GM08714 (cell line): ENCODE data around the gene ZGRF1.
A peak's percentile ranks its signal among the peaks of the same experiment; 100 is the strongest.

Experiments used
- H3K4me3 ChIP-seq: fragments of 200-500 bp; sonication (Bioruptor generic); 2 replicates; pipeline ENCODE4 v1.5.1; 2014; ENCODE audit warnings: mild to moderate bottlenecking, low read length, inconsistent platforms
- ZNF274 ChIP-seq: IDR thresholded peaks from 2 replicates; pipeline ENCODE4 v1.6.1; 2012; ENCODE audit warnings: mild to moderate bottlenecking, low read depth, low read length

Gene ZGRF1

DNA sequence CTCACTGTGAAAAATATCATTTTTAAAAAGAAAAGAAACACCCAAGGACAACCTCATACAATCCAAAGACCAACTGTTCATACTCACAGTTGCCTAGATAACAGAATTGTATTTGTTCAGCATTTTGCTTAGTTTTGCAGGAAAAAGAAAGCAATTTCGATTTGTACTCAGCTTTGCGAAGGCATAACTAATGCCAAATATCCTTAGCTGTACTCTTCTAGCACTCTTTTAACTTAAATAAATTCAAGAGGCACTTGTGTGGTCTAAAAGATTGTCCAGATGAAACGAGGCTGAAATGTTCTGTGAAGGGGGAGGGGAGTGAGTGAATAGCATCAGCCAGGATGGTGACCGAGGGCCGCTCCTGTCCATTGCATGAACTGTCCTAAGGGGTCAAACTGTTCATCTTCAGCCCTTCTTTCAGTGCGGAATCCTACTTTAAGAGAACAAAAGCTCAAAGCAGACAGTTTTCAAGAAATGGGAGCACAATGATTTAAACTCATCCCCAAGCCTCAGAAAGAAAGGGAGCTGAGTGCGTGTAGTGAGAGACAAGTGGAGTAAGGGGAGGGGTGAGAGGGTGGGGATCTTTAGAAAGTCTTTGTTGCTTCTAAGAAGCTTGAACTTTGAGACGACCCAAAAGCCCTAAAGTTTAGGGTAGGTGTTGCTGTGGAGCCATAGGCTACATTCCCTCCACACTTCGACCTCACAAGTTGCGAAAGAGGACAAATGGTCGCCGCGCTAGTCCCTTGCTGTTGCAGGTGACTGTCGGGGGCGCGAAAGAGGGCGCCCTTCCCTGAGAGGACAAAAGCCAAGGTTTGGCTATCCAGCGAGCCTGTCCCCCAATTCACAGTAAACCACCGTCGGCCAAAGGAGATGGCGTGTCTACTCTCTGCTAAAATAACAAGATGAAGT lies 116.8 kb downstream of the ZGRF1 start:
- TF ChIP-seq ZNF274: no peak
- H3K4me3 ChIP-seq: peak overlapping the region; percentile 37; the same call in 1 of the 2 replicates

- no peak for TF ChIP-seq ZNF274
- H3K4me3 ChIP-seq: no peak overlapping the region
Measured at GRCh38 chr4:112518675-112519074, 118.0 kb downstream of the ZGRF1 start.

DNA sequence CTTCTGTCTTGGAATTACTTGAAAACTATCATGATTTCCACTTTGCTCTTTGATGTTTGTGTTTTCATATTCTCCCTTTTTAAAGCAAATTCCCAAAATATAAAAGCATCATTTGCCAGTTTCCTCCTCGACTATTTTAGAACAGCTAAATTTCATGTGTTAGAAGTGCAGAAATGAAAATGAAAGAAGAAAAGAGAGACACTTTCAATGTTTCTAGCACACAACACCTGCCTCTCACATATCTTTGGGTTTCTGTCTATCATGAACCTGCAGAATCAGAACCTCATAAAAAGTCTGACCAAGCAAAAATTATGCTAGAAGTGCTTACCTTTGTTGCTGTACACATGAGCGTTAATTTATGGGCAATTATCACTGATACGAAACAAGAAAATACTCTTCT lies 118.8 kb downstream of the ZGRF1 start:
- H3K4me3 ChIP-seq: peak overlapping the region; percentile 58; the same call in 1 of the 2 replicates
- no peak for TF ChIP-seq ZNF274

- no peak for TF ChIP-seq ZNF274
- H3K4me3 ChIP-seq: peak overlapping the region; percentile 58
Measured at GRCh38 chr4:112517067-112517634, 119.6 kb downstream of the ZGRF1 start.

- H3K4me3 ChIP-seq: peak overlapping the region; percentile 58; the same call in 1 of the 2 replicates
- no peak for TF ChIP-seq ZNF274
Measured at GRCh38 chr4:112516471-112517066, 120.1 kb downstream of the ZGRF1 start.

GRCh38 chr4:112516066-112516470 lies 120.6 kb downstream of the ZGRF1 start, which contains the start of gene NEUROG2:
NEUROG2 (minus strand) TSS chr4:112516180; CDS start chr4:112515475, 705 bp downstream.
- TF ChIP-seq ZNF274: no peak
- H3K4me3 ChIP-seq: peak within 1 kb of the TSS; percentile 58

GRCh38 chr4:112515198-112516065 lies 121.3 kb downstream of the ZGRF1 start:
- peak overlapping the region; percentile 58 for H3K4me3 ChIP-seq
- no peak for TF ChIP-seq ZNF274

- H3K4me3 ChIP-seq: peak overlapping the region; percentile 58
- no peak for TF ChIP-seq ZNF274
Measured at GRCh38 chr4:112514647-112515197, 122.0 kb downstream of the ZGRF1 start.

DNA sequence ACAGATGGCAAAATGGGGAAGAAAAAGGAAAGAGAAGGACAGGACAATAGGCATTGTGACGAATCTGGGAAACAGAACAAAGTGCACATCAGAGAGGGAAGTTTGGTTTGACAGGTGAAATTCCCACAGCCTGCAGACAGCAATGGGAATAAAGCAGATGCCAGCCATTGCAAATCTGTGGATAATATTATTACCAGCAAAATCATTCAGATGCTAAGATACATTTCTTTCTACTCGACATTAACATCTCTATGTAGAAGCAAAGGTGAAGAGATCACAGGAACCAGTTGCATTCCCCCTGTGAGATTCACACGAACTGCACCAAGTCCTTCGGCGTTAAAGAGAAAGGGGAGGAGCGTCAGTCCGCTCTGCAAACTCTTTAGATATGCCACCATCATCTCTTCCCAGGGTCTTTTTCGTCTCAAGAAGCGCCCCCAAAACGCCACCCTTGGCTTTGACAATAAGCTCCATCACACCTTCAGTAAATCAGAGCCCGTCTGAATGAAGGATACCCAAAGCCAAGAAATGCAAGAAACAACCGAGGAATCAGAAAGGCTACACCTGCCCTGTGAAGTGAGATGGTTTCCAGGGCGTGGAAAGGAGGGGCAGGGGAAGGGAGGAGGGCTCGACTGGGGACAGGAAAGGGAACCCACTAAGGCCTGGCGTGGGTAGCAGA lies 122.6 kb downstream of the ZGRF1 start:
- TF ChIP-seq ZNF274: no peak
- H3K4me3 ChIP-seq: peak overlapping the region; percentile 58

GRCh38 chr4:112511803-112512118 lies 124.9 kb downstream of the ZGRF1 start:
- TF ChIP-seq ZNF274: no peak
- H3K4me3 ChIP-seq: no peak overlapping the region

- H3K4me3 ChIP-seq: no peak overlapping the region; the same call in 1 of the 2 replicates
- no peak for TF ChIP-seq ZNF274
Measured at GRCh38 chr4:112511093-112511802, 125.5 kb downstream of the ZGRF1 start.

- TF ChIP-seq ZNF274: no peak
- H3K4me3 ChIP-seq: peak overlapping the region; percentile 45; the same call in 1 of the 2 replicates
Measured at GRCh38 chr4:112510291-112511092, 126.2 kb downstream of the ZGRF1 start.
